Putamen (tissue), 1 donor: Measurements from ENCODE around the gene RHD.
"Not testable (repeated sequence)": the region's sequence is repeated elsewhere in the genome, so short reads cannot be mapped to it uniquely, and the experiment has no call there.

Experiments used
- DNase-seq: peaks from one replicate; pipeline ENCODE4 v3.0.0-alpha.2; 2016; ENCODE audit warnings: low spot score

The RHD gene

DNA sequence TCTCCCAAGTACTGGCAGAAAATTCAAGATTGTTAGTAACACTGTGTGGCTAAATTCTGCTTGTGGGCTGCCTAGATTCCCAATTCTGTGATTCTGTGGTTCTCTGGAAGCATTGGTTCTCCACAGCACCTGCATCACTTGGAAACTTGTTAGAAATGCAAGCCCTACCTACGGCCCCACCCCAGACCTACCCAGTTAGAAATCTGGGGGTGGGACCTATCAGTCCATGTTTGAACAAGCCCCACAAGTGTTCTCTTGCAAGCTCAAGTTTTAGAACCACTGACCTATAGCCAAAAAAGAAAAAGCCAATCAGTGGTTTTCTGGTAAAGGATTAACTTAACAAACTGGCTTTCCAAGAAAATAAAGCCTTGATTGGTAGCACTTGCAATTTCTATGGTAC, 35.9 kb downstream of the RHD start:
- not testable (repeated sequence) for DNase-seq

DNA sequence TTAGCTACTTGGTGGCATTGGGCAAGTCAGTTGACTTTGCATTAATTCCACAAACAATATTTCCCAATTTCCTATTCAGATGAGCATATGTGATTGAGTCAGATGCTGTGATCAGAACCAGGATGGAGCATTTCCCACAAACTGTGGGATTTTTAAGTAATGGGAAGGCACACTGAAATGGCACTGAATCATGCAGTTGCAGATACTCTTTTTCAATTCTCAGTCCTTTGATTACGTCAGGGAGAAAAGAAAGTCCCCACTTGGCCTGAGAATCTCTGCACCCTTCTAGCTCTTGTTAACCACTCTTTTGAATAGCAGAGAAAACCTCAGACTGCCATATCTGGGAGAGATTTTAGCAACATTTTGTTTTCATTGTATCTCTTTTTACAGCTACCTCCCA, 36.8 kb downstream of the RHD start:
- DNase-seq: not testable (repeated sequence)

DNA sequence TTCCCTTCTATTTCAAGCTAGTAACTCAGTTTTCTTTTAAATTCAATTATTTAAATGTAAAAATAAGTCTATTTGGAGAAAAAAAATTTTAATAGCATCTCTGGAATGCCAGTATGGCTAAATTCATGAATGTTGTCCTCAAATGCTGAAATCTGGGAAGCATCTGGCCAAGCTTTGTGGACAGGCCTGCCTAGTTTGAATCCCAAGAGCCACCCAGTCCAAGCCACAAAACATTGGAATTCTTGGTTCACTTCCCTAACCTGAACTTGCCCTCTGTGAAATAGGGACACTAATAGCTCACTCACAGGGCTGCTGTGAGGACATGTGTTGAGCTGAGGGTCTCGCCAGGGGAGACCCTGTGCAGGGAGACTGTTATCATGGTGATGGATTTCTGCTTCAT, 37.2 kb downstream of the RHD start:
- DNase-seq: not testable (repeated sequence)

DNA sequence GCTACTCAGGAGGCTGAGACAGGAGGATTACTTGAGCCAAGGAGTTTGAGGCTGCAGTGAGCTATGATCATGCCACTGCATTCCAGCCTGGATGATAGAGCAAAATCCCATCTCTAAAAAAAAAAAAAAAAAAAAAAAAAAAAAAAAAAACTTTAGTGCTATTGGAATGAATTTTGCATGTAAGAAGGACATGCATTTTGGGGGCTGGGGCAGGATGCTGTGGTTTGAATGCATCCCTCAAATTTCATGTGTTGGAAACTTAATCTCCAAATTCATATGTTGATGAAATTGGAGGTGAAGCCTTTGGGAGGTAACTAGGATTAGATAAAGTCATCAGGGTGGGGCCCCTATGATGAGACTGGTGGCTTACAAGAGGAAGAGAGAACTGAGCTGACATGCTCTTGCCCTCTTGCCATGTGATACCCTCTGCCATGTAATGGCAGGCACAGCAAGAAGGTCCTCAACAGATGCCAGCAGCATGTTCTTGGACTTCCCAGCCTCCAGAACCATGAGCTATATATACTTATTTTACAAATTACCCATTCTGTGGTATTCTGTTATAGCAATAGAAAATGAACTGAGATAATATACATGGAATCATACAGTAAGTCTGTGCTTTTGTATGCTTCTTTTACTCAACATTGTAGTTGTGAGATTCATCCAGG, 40.6 kb downstream of the RHD start:
- DNase-seq: not testable (repeated sequence)

DNA sequence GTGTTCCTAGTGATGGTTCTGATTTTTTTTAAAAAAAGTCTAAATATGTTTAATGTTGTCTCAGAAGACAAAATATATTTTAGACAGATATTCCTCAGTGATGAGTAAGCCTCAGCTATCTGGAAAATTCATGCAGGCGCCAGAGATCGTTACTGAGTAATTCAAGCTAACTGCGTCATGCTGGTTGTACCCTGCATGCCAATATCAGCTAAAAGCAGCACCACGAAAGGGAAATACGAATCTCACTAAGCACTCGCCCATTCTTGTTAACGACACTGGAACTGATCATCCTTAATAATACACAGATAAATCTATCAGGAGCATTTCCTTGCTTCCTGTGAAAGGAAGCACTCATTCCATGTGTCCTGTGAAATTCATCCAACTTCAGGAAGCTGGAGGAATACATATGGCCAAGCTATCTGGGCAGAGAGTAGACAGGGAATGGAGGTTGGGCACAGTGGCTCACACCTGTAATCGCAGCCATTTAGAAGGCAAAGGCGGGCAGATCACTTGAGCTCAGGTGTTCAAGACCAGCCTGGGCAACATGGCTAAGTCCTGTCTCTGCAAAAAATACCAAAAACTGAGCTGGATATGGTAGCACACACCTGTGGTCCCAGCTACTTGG, 48.1 kb downstream of the RHD start:
- peak; percentile 3 for DNase-seq

DNA sequence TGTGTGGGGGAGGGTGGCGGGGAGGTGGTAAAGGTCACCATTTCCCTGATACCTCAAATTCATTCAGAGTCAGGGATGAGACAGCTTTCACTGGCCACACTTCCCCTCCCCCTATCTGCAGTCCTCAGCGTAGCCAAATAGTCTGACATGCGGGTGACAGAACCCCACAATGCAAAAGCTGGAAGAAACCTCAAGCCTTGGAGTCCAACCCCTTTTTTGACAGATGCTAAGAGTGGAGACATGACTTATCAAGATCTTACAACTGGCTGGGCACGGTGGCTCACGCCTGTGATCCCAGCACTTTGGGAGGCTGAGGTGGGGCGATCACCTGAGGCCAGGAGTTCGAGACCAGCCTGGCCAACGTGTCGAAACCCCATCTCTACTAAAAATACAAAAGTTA, 49.8 kb downstream of the RHD start:
- DNase-seq: not testable (repeated sequence)

DNA sequence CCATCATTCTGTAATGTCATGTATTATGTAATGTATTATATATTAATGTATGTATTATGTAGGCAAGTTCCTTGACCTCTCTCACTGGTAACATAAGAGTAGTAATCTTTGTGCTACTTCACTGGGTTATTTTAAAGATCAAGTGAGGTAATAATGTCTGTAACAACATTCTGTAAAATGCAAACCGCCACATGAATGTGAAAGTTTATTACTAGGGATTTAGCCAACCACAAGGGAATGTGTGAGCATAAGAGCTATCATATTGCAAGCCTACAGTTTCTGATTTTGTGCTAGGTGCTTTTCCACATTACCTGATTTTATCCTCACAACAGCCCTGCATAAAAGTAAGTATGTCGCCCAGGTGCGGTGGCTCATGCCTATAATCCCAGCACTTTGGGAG, 52.1 kb downstream of the RHD start:
- DNase-seq: not testable (repeated sequence)

DNA sequence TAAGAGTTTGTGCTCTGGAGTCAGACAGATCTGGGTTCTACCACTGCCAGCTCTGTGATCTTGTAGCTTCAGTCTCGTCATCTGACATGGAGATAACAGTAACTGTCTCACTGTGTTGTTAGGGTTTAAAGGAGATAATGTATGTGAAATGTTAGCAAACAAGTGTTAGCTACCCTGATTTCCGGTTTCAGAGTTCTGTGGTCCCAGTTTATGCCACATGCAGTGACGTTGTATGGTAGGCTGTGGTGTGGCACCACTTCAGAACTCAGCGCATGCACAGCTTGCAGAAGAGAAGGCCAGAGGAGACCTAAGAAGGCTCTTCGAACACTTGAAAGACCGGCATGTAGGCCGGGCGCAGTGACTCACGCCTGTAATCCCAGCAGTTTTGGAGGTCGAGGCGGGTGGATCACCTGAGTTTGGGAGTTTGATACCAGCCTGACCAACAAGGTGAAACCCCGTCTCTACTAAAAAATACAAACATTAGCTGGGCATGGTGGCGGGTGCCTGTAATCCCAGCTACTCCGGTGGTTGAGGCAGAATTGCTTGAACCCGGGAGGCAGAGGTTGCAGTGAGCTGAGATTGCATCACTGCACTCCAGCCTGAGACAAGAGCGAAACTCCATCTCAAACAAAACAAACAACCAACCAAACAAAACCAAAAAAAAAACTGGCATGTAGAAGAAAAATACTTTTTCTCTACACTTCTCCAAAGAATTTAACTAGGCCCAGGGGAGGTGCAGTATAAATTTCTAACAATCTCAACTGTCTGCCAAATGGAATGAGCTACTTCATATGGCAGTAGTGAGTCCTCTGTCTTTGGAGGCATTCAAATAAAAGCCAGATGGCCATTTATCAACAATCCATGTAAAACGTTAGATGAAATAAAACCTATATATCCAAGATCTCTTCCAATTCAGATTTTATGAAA, 55.8 kb downstream of the RHD start:
- DNase-seq: not testable (repeated sequence)

DNA sequence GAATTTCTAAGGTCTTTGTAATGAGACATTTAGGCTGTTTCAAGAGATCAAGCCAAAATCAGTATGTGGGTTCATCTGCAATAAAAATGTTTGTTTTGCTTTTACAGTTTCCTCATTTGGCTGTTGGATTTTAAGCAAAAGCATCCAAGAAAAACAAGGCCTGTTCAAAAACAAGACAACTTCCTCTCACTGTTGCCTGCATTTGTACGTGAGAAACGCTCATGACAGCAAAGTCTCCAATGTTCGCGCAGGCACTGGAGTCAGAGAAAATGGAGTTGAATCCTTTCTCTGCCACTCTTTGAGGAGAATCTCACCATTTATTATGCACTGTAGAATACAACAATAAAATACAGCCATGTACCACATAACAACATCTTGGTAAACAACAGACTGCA, 56.5 kb downstream of the RHD start:
- not testable (repeated sequence) for DNase-seq

DNA sequence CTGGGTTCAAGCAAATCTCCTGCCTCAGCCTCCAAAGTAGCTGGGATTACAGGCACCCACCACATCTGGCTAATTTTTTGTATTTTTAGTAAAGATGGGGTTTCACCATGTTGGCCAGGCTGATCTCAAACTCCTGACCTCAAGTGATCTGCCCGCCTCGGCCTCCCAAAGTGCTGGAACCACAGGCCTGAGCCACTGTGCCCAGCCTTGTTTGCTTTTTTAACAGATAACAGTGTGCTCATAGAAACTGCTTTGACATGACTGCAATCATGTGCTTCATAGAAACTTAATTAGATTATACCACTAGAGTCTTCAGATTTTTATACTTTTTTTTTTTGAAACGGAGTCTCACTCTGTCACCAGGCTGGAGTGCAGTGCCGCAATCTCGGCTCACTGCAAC, 57.0 kb downstream of the RHD start:
- not testable (repeated sequence) for DNase-seq

DNA sequence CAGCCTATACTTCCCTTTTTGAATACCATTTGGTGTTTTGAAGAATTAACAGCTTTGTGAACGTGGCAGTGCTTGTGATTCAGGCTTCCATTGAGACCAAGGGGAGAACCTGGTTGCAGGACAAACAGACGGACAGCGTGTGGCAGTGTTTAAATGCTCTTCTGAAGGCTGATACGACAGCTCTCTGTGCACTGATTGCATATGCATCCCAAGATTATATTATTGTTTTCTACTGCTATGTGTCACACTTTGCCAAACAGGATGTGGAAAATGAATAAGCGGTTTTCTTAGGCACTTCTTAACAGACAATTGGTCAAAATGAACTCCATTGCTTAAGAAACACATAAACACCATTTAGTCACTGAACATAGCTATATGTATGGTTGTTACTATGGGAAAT, 57.6 kb downstream of the RHD start:
- not testable (repeated sequence) for DNase-seq

DNA sequence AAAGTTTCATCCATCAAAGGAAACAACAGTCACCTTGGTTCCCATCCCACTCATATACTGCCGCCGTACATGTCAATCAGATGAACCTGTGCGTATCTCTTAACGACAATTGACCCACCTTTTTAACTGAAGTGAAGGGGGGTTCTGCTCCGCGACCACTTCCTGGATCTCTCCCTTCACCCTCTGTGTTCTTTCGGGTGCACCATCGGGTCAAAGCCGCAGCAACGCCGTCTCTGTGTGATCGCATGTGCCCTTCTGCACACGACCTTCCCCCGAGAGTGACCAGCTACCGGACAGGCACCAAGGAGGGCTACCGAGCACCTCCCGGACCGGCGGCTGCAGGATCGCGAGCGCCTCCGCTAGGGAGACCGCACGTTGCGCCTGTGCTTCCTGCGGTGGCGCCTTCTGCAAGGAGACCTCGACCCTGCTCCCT, 64.6 kb downstream of the RHD start:
- not testable (repeated sequence) for DNase-seq

DNA sequence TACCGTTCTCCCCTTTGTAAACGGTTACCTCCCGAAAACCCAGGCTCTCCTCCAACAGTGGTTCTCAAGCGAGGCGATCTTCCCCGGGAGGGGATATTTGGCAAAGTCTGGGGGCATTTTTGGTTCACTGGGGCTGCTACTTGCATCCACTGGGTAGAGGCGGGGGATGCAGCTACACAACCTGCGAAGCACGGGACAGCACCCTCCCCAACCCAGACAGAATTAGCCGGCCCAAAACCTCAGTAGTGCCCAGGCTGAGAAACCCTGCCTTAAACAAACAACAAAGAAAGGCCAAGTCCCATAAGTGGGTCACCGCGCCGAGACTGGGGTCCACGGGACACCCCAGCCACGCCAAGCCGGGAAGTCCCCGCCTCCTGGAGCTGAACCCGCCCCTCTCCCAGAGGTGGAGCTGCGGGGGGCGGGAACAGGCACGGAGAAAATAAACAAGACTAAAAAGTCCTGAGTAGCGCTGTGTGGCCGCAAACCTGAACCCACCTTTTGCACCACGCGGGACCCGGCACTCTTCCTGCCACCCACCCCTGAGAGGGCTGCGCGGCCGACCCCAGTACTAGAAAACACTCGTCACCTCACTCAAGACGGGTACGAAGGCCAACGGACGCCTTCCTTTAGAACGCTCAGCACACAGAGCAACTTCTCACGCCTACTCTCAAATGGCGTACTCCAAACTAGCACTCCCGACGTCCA, 65.3 kb downstream of the RHD start:
- DNase-seq: not testable (repeated sequence)

DNA sequence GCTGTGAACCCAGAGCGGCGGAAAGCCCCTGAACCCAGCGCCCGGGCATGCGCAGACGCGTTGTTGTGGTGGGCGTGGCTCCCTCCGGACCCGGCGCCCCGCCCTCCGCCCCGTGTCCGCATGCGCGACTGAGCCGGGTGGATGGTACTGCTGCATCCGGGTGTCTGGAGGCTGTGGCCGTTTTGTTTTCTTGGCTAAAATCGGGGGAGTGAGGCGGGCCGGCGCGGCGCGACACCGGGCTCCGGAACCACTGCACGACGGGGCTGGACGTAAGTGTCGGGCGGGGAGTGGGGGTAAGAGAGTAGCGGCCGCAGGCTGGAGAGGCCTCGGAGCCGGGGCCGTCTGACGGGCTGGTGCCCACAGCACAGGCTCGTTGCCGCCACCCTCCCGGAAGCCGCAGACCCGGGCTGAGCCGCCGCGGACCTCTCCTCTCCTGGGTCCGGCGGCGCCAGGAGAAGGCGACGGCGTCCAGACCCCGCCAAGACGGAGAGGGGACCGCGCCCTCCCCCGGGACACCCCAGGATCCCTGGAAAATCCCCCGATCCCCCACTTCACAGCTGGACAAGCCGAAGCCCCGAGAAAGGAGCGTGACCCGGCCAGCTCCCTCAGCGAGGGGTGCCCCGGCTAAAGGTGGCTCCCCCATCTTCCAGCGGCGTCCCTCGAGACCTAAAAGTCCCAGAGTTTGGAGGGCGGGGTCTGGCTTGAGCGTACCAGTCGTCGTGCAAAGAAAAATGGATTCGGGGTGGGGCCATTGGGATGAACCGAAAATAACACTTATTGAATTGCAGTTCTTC, 66.1 kb downstream of the RHD start, which contains the start of gene TMEM50A:
TSS of gene TMEM50A (plus strand) at position 147 of the 794 bp plus-strand sequence. CDS start 2,153 bp downstream, outside the sequence.
- peak; percentile 88 for DNase-seq

DNA sequence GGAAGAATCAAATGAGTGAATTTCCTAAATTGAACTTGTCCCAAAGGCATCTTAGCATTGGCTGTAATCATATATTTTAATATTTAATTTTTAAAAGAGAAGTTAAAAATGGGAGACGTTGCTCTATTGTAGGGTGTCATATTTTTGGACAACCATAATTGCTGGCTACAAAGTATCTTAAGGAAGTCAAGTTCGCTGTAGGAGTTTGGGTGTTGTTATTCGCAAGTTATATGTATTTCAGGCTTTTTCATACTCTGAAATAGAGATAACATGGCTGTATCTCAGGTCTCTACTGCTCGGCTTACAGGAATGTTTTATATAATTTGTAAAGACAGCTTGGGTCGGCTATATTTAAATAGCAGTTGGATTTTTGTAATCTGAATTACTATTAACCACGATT, 66.7 kb downstream of the RHD start:
- DNase-seq: no peak

DNA sequence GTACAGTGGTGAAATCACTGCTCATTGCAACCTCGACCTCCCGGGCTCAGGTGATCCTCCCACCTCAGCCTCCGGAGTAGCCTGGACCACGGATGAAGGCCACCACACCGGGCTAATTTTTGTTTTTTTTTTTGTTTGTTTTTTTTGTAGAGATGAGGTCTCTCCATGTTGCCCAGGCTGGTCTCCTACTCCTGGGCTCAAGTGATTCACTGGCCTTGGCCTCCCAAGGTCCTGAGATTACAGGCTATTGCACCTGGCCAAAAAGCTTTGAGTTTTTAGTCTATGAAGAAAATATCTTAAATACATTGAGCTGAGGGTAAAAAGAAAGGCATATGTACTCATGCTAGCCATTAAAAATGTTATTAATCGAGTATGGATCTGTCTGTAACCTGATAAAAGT, 69.4 kb downstream of the RHD start:
- no peak for DNase-seq

DNA sequence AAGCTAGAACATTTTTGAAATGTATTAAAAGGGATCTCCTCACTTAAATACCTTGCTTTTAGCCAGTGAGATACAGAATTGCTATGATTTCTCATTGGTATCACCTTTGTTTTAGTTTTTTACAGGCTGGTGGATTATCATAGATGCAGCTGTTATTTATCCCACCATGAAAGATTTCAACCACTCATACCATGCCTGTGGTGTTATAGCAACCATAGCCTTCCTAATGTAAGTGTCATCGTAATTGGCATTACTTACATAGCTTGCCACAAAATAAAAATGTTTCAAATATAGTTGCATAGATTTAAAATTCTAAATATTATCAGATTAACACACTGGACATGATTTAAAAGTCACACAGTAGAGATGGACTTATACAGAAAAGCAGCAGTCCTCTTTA, 70.5 kb downstream of the RHD start:
- no peak for DNase-seq

DNA sequence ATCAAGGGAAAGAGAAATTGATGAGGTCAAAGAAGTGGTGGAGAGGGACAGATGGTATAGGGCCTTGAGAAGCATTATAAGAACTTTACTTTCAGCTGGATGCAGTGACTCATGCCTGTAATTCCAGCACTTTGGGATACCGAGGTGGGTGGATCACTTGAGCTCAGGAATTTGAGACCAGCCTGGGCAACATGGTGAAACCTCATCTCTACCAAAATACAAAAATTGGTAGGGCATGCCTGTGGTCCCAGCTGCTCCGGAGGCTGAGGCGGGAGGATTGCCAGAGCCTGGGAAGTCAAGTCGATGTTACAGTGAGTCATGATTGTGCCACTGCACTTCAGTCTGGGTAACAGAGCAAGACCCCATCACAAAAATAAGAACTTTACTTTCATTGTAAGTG, 71.6 kb downstream of the RHD start:
- no peak for DNase-seq

DNA sequence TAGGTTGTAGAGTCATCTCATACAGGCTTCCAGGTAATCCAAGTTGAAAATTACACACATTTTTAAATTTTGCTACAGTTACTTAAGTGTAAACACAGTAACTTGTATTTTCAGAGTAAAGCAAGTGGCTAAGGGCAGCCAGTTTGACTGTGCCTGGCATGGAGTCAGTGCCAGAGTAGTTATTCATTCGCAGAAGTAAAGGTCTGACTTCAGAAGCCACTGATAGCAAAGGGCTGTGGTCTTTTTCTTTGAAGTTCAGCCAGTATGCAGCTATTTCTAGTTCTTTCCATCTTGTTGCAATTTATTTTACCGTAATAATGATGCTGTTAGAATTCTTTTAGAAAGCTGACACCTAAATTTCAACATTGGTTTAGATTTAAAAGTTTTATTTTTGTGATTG, 75.2 kb downstream of the RHD start:
- DNase-seq: no peak

DNA sequence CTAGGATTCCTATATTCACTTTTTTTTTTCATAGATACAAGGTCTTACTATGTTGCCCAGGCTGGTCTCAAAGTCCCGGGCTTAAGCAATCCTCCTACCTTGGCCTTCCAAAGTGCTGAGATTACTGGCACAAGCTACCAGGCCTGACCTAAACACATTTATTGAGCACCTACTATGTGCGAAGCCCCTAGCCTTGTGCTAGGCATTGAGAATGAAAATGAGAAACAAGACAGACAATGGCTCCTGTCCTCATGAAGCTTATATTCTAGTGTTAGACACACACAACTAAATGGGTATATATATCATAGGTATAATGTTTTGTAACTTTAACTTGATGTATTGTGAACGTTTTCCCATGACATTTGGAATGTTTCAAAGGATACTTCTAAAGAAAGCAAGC, 77.3 kb downstream of the RHD start:
- DNase-seq: no peak

DNA sequence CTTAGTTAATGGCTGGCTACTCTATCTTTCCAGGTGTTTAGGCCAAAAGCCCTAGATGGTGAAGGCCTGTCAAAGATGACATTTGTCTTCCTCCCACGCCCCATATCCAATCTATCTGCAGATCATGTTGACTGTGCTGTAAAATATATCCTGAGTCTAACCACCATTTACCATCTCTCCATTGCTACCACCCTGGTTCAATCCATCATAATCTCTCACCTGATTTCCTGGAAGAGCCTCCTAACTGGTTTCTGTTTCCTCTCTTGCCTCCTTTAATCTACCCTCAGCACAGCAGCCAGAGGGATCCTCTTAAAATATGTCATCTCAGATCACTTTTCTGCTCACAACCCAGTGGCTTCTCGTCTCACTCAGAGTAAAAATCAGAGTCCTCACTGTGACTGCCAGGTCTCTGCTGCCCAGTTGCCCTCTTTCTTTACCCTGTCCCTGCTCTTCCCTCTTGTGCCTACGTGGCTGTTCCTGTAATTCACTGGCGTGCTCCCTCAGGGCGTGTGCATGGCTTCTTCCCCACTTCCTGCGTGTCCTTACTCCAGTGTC, 83.6 kb downstream of the RHD start:
- no peak for DNase-seq
